OCI-M1 (cell line): Measurements from ENCODE around the gene LONRF2.

Experiments
- DNase-seq: peaks from one replicate; lab custom pipeline; 2025; lab: John Stamatoyannopoulos, UW

Gene LONRF2

DNA sequence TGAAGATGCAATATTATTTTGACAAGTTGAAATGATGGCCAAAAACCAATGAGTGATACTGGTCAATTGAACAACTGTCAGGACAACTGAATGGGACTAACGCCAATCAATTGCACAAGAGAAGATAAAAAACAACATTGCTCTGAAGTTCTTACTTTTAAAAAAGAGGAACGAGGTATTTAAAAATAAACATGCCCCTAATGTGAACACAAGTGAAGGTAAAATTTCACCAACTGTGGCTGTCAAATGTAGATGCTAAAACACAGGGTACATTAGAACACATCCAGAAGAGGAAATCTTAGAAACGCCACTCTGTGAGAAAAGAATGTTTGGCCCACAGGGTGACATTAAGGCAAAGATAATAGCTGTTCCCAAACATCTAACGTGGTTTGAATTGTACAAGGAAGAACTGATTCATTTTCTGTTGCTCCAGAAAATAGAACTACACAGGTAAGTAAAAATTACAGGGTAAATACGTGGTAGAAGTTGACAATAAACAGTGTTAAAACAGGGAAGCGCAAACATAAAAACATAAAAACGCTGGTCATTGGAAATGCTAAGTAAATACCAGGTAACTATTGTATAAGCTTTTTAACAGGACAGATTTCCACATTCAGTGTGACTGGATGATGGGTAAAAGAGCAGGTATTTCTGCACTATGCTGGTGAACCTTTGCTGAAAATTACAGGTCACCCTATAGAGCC is 20.3 kb downstream of the LONRF2 start:
- no peak for DNase-seq

DNA sequence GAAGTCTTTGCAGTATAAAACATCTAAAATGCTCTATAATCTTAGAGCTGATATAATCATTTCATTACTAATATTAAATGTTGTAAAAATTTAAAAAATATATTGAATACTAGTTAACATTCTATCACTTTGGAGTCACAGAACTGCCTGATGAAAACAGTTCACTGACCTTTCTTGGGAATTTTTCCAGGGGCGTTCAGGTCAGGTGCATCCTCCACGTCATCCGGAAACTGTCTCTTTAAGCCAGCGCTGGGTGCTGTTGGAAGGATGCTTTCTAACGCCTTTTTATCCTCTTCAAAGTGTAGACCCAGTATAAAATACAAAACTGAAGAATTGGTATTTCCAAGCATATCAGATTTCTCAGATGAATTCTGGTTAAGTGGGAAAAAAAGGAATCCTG is 22.8 kb downstream of the LONRF2 start:
- DNase-seq, result no peak

DNA sequence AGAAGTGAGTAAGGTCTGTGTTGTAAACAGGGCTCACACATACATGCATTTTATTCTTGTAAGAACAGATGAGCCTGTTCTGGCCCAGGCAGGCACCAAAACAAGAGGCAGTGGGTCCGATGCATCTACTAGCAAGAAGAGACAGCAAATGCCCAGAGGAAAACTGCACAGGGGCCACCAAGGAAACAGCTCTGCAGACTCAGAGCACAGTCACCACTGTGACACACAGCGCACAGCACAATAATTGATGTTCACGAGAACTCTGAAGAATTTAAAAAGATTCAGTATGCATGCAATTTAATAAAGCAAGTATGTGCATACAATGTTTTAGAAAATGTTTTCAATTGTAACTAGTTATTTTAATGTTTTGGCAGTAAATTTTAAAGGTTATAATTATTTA is 24.8 kb downstream of the LONRF2 start:
- DNase-seq, result no peak

DNA sequence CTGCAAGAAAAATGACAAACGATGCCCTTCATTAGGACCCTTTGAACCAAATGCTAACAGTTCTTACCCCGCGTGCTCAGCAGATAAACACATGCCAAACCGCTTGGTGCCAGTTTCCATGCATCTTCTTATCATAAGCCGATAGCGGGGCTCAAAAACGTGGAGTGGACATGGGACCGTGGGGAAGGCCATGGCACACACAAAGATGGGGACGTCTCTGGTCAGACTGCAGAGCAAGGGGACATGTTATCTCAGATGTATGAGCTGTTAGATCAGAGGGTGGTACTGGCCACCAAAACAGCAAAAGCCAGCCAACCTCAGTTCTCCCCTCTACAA is 28.2 kb downstream of the LONRF2 start:
- no peak for DNase-seq

DNA sequence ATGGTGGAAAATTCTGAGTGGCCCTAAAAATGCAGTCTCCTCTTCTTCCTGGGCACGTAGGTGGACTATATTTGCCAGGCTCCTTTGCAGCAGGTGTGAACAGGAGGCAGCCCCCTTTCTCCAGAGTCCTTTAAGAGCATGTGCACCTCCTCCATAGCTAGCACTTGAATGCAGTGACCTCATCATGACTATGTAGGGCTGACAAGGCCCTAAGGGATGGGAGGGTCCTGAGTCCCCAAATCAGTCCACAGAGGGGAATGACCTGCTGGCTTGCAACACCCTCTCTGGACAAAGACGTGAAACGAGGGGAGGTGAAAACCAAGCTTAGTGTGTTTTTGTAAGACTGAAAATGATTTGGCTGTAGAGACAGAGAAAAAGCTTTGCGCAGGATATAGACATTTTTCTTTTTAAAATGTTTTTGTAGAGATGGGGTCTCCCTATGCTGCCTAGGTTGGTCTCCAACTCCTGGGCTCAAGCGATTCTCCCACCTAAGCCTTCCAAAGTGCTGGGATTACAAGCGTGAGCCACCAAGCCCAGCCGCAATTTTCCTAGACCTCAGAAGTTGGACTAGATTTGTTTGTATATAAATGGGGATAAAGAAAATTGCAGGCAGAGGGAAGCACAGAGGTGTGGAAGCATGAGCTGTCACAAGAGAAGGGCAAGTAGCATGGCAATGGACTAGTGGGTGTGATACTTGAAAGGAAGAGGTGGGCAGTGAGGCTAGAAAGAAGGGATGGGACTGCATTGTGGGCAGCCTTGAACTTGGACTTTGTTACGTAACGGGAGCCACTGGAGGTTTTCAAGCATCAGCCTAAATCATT is 28.8 kb downstream of the LONRF2 start:
- DNase-seq, result no peak

DNA sequence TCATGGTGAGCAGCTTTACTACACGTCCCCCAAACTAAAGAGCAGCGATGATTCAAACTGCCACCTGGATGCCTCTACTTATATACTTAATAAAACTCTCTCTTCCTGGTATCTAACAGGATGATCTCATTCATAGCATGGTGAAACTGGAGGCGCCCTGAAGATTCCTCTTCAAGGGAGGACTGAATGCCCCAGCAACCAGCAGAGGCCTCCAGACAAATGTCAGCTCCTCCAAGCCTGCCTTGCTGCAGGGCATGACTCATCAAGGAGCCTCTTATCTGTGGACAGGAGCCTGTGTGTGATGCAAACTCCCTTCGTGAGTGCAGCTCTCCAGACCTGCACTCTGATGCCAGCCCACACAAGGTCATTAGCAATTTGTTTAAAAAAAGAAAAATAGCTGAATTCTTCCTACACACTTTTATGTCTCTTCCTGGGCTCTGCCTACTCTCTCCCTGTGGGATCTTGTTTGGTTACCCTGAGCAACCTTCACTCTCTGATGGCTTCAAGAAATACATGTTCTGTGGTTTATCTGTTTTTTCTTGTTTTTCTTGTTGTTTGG is 30.2 kb downstream of the LONRF2 start:
- peak; percentile 87 for DNase-seq

DNA sequence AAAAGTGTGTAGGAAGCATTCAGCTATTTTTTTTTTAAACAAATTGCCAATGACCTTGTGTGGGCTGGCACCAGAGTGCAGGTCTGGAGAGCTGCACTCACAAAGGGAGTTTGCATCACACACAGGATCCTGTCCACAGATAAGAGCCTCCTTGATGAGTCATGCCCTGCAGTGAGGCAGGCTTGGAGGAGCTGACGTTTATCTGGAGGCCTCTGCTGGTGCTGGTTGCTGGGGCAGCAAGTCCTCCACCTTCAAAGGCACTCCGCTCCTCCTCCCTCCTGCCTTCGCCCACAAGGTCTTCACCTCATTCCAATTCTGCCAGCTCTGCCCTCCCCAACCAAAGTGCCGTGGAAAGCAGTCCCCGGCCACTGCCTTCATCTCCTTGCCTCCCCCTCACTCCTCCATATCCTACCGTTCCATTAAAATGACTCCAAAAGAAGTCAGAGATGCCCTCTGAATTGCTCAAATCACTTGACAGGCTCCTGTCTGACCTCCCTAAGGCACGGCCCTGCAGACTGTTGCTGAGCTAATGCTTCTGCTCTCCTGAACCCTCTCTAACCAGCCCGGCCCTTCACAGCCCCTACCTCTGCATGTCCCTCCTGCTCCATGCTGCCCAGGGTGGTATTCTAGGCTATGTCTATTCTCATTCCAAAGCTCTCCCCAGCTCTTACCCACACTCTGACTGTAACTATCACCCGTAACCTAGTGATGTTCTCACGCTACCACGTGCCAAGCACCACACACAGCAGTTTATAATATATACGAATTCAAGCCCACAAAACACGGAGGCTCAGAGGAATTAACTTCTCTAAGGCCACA is 30.9 kb downstream of the LONRF2 start:
- DNase-seq, result peak; percentile 93

DNA sequence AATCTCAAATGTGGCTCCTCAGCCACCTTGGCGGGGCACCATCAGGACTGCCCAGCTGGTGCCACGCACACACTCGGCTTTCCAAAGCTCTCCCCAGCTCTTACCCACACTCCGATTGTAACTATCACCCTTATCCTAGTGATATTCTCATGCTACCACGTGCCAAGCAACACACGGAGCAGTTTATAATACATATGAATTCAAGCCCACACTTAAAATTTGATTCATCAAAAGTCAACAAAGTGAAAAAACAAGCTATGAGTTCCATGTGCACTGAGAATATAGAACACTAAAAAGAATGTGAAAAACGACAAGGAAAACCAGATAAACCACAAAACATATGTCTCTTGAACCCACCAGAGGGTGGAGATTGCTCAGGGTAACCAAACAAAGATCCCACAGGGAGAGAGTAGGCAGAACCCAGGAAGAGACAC is 31.6 kb downstream of the LONRF2 start:
- no peak for DNase-seq

DNA sequence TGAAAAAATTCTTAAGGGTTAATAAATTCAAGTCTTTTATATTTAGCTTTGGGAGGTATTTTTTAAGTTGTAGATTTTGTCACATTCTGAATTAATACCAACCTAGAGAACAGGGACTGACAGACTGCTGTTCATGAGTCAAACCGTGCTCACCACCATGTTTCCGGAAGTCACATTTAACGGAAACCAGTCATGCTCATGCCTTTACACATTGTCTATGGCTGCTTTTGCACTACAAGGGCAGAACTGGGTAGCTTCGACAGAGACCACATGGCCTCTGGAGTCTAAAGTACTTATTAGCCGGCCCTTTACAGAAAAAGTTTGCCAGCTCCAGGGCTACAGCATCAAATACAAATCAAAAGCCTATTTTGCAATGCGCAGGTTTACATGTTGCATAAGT is 33.3 kb downstream of the LONRF2 start:
- DNase-seq, result no peak

DNA sequence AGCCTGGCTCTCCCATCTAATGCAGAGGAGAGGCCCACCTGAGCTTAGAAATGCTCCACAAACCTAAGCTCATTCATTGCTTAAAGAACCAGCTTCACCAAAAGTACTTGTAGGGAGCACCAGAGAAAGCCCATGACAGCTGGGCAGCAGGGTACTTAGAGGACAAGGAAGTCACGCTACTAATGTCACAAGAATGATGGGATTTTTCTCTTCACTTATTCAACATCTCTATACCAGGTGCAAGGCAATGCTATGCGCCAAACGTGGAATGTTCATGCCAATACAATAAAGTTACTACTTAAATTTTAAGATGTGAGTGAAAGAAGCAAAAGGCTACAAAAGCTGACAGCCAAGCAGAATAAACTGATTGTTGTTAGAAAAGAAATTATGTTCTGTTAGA is 36.0 kb downstream of the LONRF2 start:
- DNase-seq, result no peak

DNA sequence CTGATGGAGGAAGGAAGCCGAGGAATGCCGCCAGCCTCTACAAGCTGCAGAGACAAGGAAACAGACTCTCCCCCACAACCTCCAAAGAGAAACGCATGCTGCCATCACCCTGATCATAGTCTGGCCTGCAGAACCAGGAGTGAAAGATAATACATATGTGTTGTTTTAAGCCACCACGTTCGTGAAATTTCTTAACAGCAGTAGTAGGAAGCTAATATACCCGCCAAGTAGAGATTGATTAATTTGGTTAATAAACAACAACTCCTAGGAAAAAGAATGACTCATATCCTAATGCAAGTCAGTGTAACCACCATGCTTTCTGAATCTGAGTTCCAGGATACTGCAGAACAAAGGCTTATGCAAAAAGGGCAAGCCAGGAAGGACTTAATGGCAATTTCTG is 36.6 kb downstream of the LONRF2 start:
- DNase-seq, result no peak

DNA sequence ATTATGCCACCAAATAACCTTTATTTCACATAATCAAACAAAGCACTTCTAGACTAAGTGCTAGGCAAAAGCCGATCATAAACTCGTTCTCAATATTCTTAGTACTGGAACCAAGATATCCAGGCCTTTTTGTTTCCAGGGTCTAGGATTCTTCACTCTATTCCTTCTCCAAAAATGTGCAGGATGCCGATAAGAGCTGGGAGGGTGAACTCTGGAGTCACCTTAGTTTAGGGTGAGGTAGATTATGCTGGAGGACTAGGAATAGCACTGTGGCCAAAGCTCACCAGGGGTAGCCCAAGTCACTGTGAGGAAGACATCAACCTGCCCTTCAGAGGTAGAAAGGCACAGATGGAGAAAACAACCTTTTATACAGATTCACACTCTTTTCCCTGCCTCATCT is 37.3 kb downstream of the LONRF2 start:
- DNase-seq, result no peak

DNA sequence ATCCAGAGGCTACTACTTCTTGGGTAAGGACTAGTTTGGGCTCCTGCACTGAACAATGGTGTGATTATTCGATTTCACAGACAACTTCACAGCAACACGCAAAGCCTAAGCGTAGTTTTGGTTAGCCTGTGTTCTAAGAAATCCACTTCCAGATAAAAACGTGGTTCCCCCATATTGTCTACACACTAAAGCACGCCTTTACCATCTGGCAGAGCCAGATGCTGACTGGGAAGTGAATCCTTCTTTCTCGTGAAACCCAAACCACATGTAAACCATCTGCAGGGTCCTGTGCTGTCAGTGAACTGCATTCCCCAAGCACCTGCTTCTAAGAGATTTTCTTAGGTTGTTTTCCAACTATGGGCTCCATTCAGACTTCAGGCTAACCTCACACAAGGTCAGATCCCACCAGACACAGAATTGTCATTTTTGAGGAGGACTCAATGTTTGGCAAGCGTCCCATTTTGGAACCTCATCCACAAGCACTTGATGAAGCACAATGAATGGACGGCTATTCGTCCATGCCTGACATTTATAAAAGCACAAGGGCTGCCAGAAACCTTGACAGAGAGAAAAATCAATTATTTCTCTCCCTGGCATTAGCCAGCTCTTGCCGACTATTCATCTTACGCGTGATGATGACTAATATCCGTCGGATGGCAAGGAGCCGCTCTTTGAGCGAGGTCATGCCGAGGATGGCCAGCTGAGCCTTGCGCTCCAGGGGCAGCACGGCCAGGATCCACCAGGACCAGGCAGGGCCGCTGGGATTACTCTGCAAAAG is 38.4 kb downstream of the LONRF2 start:
- DNase-seq, result peak; percentile 24

DNA sequence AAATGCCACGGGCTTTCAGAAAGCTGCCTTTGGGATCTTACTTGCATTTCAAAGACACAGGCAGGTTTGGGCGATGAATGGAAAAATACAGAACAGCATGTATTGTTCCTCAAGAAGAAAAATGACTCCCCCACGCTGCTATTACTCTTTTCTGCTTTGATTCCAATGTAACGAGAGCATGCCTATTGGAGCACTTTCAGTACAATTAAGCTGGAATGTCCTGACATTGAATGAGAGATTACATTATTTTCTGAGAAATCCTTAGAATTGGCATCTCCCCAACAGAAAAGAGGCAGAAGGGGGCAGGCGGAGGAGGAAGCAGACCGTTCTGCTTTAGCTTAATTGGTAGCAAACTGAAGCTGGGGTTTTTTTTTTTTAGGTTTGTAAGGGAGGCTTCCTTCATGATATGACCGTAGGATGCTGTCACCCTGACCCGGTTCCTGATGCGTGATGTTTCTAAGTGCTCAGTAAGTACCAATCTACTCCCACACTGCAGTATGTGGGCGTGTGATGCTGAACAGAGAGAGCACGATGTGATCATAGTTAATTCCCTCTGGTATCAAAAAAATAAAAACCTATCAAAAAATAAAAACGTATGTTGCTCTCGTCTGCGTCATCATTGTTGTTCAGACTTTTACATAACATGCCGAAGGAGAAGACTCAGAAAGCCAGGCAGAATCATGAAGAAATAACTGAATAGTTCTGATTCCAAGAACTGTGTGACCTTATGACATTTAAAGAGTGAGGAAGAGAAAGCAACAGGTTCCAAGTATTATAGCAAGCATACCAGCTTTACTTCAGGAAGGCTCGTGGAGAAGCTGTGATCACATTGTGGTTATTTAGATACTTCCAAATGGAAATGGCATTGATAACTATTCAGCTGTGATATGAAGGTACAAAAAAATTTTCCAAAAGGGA is 40.5 kb downstream of the LONRF2 start:
- DNase-seq, result peak; percentile 67

DNA sequence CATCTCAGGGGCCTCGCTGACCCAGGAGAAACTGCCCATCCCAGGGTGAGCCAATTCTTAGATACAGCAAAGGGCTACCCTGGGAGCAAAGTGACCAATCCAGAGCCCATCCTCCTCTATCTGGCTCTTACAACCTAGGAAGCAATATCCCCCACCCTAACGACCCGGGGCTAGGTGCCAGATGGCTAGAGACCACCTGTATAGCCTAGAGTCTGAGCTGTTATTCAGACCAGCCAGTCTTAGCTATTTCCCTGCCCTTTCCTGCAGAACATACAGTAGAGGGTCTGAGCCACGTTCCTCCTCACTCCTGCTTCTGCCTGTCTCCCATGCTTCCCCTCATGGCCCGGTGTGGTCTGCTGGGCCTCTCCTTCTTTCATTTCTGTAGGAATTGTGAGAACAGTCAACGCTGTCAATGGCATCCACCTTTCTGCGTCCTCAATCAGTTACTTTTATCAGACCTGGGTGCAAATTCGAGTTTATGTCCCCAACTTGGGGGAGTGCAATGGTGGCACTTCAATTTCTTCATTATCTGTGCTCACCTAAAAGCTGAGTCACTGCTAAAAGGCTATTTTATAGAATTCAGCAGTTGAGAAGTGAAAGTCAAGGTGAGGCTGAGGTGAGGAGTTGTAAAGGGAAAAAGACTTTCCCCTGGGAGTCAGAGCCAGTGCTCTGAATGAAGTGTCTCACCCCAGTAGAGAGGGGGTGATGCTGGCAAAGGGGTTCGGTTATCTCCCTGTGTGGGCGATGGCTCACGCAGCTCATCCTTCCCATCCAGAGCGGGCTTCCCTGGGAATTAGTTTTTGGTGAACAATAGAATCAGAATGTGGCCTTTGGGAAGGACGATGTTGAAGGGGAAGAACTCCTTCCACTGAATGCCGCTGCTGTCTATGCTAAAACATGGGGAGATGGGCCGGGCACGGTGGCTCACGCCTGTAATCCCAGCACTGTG is 42.4 kb downstream of the LONRF2 start:
- no peak for DNase-seq

DNA sequence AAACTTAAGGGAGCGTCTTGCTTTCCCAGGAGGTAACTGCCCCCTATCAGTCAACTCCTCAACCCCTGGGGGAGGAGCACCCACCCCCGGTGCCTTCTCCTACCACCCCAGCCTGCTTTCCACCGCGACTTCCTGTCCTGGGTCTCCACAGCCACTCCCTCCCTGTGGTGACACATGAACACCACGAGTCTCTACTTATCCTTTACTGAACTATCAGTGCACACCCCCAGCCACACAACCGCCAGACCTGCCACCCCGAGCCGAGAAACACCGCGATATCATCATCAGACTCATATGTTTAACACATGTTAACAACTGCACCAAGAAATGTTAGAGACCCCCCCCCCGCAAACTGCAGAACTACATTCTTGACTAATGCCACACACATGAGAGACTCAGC is 43.3 kb downstream of the LONRF2 start:
- DNase-seq, result peak; percentile 58

DNA sequence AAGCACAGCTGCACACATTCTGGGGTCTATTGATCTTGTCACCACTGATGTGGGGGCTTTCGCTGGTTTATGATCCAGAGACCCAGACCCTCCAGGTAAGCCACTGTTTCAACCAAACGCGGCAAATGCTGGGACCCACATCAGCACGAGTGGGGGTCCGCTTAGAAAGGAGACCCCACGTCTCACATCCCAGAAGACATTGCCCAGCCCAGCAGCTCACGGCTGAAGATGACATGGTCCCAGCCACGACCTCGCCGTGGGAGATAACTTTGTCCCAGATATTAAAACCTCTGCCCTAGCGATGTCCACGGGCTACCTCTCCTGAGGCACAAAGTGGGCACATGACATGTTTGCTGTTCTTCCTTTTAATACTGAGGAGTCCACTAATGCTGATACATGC is 43.8 kb downstream of the LONRF2 start:
- DNase-seq, result no peak

DNA sequence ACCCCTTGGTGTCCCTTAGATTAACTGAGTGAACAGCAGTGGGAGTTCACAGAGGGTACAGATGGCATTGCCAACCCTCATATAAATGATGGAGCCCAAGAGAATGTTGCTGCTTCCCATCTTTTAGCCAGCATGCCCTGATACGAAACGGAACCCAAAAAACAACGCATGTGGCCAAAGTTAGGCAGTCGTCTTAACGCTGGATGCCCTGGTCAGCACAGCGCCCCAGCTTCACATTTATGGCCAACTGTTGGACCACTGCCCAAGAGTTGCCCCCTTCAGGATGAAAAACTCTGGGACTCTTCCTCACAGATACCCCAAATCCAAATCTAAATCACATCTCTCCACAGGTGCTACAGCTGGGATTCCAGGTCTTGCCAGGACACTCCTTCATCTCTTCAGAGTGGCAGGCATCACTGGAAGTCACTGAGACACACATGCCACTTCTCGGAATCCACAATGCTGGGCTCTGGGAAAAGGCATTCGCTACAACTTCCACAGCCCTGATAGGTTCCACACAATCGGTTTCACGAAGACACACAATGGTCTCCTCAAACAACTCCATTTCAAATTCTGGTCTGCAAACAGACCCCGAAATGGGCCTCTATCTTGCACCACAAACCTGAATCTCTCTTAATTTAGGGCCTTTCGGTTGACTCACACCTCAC is 44.6 kb downstream of the LONRF2 start:
- DNase-seq, result no peak

DNA sequence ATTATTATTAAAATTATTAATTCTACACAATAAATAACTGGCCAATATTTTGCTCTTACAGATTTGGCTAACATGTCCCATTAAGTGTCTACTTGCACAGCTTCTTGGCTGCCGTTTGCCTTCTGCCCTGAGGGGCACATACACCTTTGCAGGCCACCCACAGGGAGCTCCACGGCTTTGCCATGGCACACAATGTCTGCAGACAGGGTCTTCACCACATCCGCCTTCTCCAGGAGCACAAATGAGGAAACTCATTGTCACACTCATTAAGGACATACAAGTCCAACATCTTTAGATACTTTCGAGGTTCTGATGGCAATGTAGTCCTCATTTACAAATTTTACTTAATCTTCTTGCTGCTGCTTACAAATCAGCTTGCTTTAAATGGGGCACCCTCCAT is 45.6 kb downstream of the LONRF2 start:
- no peak for DNase-seq
